Loucy (cell line): Measurements from ENCODE around the gene APLNR.

Experiments used
- H2AFZ ChIP-seq: fragments of 200-600 bp; sonication (generic); 2 replicates; pipeline ENCODE4 v1.6.0; 2016; ENCODE audit warnings: antibody characterized with exemption, mild to moderate bottlenecking, low read length, moderate library complexity
- H3F3A ChIP-seq: fragments of 200-600 bp; 2 replicates; pipeline ENCODE4 v1.6.0; 2016; ENCODE audit warnings: antibody characterized with exemption, low read depth, mild to moderate bottlenecking
- H3K27me3 ChIP-seq: fragments of 200-600 bp; sonication (generic); 2 replicates; pipeline ENCODE4 v1.6.1; 2014; ENCODE audit warnings: low read length, mild to moderate bottlenecking; ENCODE audit not compliant: insufficient read depth, poor library complexity, severe bottlenecking
- H3K36me3 ChIP-seq: fragments of 200-600 bp; sonication (generic); 2 replicates; pipeline ENCODE4 v1.6.1; 2016; ENCODE audit warnings: low read length; ENCODE audit not compliant: insufficient read depth
- H3K4me1 ChIP-seq: fragments of 200-600 bp; sonication (generic); 2 replicates; pipeline ENCODE4 v1.5.1; 2014; ENCODE audit warnings: low read length, mild to moderate bottlenecking; ENCODE audit not compliant: insufficient read depth, poor library complexity, severe bottlenecking
- H3K4me2 ChIP-seq: fragments of 200-600 bp; sonication (generic); 2 replicates; pipeline ENCODE4 v1.6.0; 2014; ENCODE audit warnings: antibody characterized with exemption, low read length, low read depth, mild to moderate bottlenecking; ENCODE audit not compliant: poor library complexity, severe bottlenecking
- H3K4me3 ChIP-seq: fragments of 200-600 bp; sonication (generic); 2 replicates; pipeline ENCODE4 v1.5.1; 2014; ENCODE audit warnings: low read length, mild to moderate bottlenecking, mixed read lengths; ENCODE audit not compliant: poor library complexity, severe bottlenecking
- H3K79me2 ChIP-seq: fragments of 200-600 bp; sonication (generic); 2 replicates; pipeline ENCODE4 v1.6.1; 2014; ENCODE audit warnings: low read length; ENCODE audit not compliant: insufficient read depth
- H3K9ac ChIP-seq: fragments of 200-600 bp; sonication (generic); 2 replicates; pipeline ENCODE4 v1.6.0; 2014; ENCODE audit warnings: mild to moderate bottlenecking, low read depth, low read length, moderate library complexity; ENCODE audit not compliant: poor library complexity, severe bottlenecking
- H3K9me2 ChIP-seq: fragments of 200-600 bp; sonication (generic); replicated peaks from 2 replicates; pipeline ENCODE4 v1.6.1; 2016; ENCODE audit warnings: low read depth, low read length, mixed read lengths
- H3K9me3 ChIP-seq: fragments of 200-600 bp; sonication (generic); 2 replicates; pipeline ENCODE4 v1.6.1; 2014; ENCODE audit warnings: mild to moderate bottlenecking, antibody characterized with exemption, low read length, low read depth; ENCODE audit not compliant: insufficient read depth
- H4K20me1 ChIP-seq: fragments of 200-600 bp; sonication (generic); 2 replicates; pipeline ENCODE4 v1.6.0; 2014; ENCODE audit warnings: antibody characterized with exemption, low read length, mild to moderate bottlenecking; ENCODE audit not compliant: insufficient read depth, poor library complexity, severe bottlenecking
- EZH2phosphoT487 ChIP-seq: fragments of 200-600 bp; IDR thresholded peaks from 2 replicates; pipeline ENCODE4 v1.6.1; 2018; ENCODE audit warnings: antibody characterized with exemption, mild to moderate bottlenecking, moderate library complexity, borderline replicate concordance
- TF ChIP-seq, protein P1 (sequence below): fragments of 200-600 bp; sonication (generic); conservative IDR thresholded peaks from 2 replicates; pipeline ENCODE4 v1.5.1; 2014; ENCODE audit warnings: mild to moderate bottlenecking, antibody characterized with exemption, low read length

APLNR gene

GRCh38 chr11:57248780-57249383, 11.8 kb upstream of the APLNR start:
- Histone ChIP-seq H3K9me2 (no peaks in the 10 kb centered on the region), H3K36me3 (no peaks in the 10 kb centered on the region), H3K27me3 (no peaks in the 10 kb centered on the region), H3K4me1 (peaks cover 7% of the 10 kb centered on the region), H3K9me3 (no peaks in the 10 kb centered on the region), H3K4me3 (no peak overlapping the region), H4K20me1 (no peaks in the 10 kb centered on the region), H3K4me2 (no peak overlapping the region), H3K9ac (no peak overlapping the region), H3F3A (no peaks in the 10 kb centered on the region), H3K79me2 (no peaks in the 10 kb centered on the region), H2AFZ (no peak overlapping the region)
- no peak for TF ChIP-seq EZH2phosphoT487
- TF ChIP-seq, protein P1, sequence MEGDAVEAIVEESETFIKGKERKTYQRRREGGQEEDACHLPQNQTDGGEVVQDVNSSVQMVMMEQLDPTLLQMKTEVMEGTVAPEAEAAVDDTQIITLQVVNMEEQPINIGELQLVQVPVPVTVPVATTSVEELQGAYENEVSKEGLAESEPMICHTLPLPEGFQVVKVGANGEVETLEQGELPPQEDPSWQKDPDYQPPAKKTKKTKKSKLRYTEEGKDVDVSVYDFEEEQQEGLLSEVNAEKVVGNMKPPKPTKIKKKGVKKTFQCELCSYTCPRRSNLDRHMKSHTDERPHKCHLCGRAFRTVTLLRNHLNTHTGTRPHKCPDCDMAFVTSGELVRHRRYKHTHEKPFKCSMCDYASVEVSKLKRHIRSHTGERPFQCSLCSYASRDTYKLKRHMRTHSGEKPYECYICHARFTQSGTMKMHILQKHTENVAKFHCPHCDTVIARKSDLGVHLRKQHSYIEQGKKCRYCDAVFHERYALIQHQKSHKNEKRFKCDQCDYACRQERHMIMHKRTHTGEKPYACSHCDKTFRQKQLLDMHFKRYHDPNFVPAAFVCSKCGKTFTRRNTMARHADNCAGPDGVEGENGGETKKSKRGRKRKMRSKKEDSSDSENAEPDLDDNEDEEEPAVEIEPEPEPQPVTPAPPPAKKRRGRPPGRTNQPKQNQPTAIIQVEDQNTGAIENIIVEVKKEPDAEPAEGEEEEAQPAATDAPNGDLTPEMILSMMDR = peak; percentile 70

- no peak overlapping the region for H3K4me2 ChIP-seq
- H3K4me1 ChIP-seq = peaks cover 7% of the 10 kb centered on the region
- TF ChIP-seq, protein P1 = no peak
- TF ChIP-seq EZH2phosphoT487 = no peak
- peak overlapping the region; percentile 92 for H2AFZ ChIP-seq
- no peaks in the 10 kb centered on the region for H4K20me1 ChIP-seq
- no peaks in the 10 kb centered on the region for H3K9me3 ChIP-seq
- no peaks in the 10 kb centered on the region for H3K79me2 ChIP-seq
- H3K9me2 ChIP-seq = no peaks in the 10 kb centered on the region
- no peaks in the 10 kb centered on the region for H3K36me3 ChIP-seq
- no peaks in the 10 kb centered on the region for H3F3A ChIP-seq
- H3K27me3 ChIP-seq = no peaks in the 10 kb centered on the region
- no peak overlapping the region for H3K9ac ChIP-seq
- H3K4me3 ChIP-seq = no peak overlapping the region
Measured at GRCh38 chr11:57244911-57245310, 7.9 kb upstream of the APLNR start.

DNA sequence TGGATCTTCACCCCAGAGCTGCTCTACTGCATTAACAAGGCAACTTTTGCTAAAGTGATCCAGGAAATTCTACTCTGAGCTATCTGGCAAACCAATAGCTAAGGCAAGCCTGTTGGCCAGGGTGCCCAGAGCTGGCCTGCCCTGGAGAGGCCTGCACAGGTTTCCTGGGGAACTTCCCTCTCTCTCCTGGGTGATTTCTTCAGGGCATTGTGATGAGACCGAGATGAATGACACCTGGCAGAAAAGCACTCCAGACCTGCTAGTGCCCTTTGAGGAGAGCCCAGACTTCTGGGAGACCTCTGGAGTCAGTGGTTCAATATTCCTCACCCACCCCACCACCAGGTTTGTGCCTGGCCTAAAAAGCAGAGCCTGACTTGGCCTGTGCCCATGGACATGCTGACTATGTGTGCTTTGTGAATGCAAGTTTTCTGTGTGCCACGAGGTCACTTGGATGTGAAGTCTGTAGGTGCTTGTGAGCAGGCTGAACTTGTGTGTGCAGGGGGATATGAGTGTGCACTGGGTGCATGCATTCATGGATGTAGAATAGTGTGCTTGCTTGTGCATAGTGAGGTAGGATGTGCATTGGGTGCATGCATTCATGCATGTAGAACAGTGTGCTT, 4.4 kb upstream of the APLNR start:
- Histone ChIP-seq H3F3A (no peaks in the 10 kb centered on the region), H3K9me3 (no peaks in the 10 kb centered on the region), H3K9ac (no peak overlapping the region), H2AFZ (no peak overlapping the region), H3K4me2 (no peak overlapping the region), H3K4me1 (peaks cover 13% of the 10 kb centered on the region), H3K27me3 (no peaks in the 10 kb centered on the region), H3K79me2 (no peaks in the 10 kb centered on the region), H3K9me2 (no peaks in the 10 kb centered on the region), H3K4me3 (no peak overlapping the region), H4K20me1 (no peaks in the 10 kb centered on the region), H3K36me3 (no peaks in the 10 kb centered on the region)
- TF ChIP-seq EZH2phosphoT487 = no peak
- TF ChIP-seq, protein P1 = no peak
